ENCODE results near the gene WNT3A.

- no peak for TF ChIP-seq EZH2phosphoT487 (IDR thresholded peaks at IDR 0.05; ENCODE audit: low read length)
- no peak for TF ChIP-seq CTCF (IDR thresholded peaks at IDR 0.05; ENCODE audit: low read length)
Measured at GRCh38 chr1:228076796-228077430, 70.1 kb downstream of the WNT3A start.

Data from MM.1S (cell line).